ENCODE measurements around the gene ELMO2.

ELMO2 gene

DNA sequence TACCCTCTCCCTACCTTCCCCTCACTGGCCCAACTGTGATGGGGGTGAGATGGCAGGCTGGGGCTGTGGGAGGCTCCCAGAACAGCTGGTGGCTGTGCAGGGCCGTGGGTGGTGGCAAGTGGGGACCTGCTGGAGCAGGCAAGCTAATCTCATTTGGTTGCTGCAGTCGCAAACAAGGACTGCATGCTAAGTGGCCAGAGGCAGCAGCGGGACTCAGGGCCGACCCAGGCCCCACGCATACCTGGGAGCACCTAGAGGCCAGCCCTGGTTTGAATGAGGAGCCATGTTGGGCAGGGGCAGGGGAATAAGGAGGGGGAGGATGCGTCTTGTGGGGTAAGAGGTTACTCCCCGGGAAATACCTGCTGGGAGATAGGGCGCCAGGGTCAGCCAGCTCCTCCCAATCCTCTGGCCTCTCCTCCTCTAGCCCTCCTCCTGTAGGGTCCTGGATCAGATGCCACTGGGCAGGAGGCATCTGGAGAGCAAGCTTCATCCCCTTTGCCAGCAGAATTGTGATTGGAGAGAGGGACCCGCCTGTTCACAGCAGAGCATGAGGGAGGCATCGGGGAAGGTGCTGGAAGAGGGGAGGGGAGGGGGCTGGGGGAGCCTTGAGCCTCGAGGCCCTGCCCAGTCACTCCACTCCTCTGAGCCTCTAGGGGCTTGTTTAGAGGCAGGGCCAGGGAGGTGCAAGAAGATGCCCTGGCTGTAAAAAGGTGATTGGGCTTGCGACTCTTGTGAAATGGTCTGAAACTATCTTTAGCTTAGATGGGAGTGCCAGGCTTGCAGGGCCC lies 73.8 kb downstream of the ELMO2 start:
- DNase-seq (ENCODE audit: low read depth, low spot score) = no peak

GRCh38 chr20:46331611-46332361 lies 74.6 kb downstream of the ELMO2 start:
- DNase-seq (ENCODE audit: low read depth, low spot score) = no peak

DNA sequence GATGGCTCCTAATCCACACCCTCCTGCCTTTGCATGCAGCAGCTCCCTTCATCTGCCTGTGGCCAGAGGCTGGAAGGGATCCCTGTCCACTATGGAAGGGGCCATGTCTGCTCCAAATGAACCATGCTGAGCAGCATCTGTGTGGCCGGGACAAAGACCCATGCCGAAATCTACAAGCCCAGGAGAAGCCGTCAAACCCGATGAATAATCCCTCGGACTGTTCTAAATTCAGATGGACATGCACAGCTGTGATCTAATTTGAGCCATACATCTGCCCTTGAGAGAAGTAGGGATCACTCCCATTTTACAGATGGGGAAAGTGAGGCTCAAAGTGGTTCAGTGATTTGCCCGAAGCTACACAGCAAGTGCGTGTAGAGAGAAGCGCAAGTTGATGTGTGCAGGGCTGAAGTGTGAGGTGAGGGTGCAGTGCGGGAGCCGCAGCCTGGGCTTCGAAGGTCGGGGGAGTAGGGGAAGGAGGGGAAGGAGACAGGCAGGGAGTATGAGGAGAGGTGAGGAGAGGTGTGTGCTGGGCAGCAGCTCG lies 75.5 kb downstream of the ELMO2 start:
- no peak for DNase-seq (ENCODE audit: low read depth, low spot score)

GRCh38 chr20:46330072-46330763 lies 76.2 kb downstream of the ELMO2 start:
- DNase-seq (ENCODE audit: low read depth, low spot score) = no peak

DNA sequence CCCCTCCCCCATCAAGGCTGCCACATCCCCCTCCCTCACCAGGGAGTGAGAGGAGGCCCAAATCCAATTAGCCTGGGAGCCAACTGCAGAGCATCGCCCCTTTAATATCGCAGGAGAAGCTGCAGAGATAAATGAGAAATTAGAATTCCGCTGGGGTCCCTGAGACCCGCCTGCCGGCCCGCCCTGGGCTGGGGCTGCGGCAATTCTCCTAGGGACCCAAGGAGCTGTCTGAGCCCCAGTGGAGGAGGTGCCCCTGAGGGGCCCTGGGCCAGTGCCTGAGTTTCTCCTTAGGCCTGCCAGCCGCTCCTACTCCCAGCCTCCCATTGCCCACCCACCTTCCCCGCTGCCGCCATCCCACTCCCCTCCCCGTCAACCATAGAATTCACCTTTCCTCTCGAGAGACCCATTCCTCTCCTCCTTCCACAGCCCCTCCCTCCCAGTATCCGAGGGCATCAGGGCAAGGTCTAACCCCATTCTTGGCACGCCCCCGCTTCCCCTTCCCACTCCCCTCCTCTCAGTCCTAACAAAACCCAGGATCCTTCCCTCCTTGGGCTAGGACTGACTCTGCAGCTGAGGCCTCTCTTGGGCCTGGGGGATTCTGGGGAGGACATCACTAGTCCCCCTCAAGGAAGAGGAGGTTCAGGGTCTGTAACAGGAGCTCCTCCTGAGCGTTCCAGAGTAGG lies 78.1 kb downstream of the ELMO2 start:
- no peak for DNase-seq (ENCODE audit: low read depth, low spot score)

- DNase-seq (ENCODE audit: low read depth, low spot score) = no peak
These were observed 78.9 kb downstream of the ELMO2 start for GRCh38 chr20:46327557-46327956.

DNA sequence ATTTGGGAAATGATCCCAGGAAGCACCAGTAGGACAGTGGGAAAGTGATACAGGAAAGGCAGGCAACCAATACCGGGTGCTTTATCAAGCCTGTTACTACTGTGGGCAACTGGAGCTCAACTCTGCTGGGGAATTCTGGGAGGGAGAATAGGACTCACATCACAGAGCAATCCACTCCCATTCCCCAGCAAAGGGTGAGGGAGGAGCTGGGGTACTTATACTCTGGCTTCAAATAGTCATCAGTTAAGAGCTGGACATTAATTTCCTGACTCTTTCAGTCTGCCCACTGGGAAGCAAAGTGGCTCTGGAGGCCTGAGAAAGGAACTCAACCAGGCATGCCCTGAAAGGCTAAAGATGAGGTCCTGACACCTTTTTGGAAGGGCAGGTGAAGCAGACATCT lies 80.6 kb downstream of the ELMO2 start:
- DNase-seq (ENCODE audit: low read depth, low spot score) = no peak

DNA sequence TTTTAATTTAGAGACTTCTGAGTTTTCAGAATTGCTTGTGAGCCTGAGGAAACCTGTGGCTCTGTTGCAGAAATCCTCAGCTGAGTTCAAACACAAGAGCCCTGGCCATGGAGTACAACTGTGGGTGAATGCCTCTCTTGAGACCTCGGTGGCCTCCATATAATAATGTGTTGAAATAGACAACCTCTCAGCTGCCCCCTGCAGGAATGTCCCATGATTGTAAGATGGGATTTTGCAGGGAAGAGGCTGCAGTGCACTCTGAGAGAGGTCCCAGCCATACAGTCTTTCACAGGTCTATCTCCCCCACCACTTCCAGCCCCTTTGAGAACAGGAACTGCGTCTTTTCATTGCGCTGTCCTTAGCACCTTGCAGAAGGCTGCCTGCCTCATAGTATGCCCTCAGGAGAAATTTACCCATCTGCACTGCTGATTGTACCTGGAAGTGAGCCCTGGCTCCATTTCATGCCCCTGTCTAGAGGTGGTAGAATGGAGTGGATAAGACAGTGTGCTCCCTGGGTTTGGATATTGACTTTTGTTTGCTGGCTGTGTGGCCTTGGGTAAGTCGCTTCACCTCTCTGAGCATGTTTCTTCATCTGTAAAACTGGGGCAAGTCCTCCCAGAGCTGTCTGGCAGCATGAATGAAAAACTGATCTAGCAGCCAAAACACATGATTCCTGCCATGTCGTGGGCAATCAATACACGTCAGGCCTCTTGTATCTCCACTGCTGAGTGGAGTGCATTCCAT lies 81.3 kb downstream of the ELMO2 start:
- DNase-seq (ENCODE audit: low read depth, low spot score) = peak; percentile 45

DNA sequence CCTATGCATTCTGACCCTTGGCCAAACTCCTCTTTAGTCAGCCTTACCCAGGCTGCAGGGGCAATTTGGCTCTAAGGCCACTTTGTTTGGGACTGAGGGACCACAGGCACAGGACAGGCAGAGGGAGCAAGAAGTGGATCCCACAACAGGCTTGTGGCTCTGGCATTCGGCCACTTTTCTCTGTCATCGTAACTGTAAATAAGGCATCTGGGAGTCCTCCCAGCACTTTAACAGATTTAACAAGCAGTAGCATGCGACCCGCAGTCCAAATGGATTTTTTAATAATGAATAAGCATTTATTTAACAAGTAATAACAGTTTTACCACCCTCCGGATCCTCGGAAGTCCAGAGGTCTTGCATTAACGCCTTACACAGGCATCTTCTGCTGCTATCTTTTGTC lies 82.0 kb downstream of the ELMO2 start:
- no peak for DNase-seq (ENCODE audit: low read depth, low spot score)

GRCh38 chr20:46323557-46323956 lies 82.9 kb downstream of the ELMO2 start:
- no peak for DNase-seq (ENCODE audit: low read depth, low spot score)

DNA sequence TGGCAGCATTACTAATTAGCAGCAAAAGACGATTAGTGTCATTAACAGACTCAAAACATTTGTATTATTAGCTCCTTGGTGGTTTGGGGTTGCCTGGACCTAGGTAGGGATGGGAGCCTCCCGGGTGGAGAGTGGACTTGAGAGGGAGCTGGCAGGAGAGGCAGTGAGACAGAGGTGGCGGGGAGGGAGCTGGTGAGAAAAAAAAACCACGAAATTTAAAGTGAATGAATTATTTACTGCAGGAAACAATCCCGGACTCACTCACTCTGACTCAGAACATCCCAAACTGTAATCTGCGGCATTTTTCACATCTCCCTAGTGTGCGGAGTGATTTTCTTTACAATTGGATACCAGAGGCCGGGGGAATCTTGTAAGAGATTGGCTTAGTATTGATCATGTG lies 83.8 kb downstream of the ELMO2 start:
- DNase-seq (ENCODE audit: low read depth, low spot score) = no peak

DNA sequence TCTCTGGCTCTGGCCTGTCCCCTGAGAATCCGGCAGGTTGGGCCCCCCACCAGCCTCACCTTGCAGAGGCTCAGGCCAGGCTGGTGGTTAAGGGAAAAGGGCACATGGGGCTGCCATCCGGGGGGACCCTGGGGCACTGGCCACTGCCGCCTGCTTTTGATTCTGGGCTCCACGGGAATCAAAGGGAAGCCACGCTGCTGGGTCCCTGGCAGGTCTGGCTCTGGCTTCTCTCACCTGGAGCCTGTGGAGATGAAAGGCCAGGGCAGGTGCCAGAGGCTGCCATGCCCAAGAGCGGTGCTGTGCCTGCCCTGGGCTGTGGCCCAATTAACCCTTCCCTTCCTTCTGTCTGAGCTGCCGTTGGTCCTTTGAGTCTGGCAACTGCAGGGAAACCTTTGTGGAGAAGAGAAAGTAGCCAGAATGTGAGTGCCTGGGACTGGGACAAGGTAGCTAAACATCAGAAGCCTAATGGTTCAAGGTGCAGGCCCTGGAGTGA lies 88.7 kb downstream of the ELMO2 start:
- DNase-seq (ENCODE audit: low read depth, low spot score) = no peak

DNA sequence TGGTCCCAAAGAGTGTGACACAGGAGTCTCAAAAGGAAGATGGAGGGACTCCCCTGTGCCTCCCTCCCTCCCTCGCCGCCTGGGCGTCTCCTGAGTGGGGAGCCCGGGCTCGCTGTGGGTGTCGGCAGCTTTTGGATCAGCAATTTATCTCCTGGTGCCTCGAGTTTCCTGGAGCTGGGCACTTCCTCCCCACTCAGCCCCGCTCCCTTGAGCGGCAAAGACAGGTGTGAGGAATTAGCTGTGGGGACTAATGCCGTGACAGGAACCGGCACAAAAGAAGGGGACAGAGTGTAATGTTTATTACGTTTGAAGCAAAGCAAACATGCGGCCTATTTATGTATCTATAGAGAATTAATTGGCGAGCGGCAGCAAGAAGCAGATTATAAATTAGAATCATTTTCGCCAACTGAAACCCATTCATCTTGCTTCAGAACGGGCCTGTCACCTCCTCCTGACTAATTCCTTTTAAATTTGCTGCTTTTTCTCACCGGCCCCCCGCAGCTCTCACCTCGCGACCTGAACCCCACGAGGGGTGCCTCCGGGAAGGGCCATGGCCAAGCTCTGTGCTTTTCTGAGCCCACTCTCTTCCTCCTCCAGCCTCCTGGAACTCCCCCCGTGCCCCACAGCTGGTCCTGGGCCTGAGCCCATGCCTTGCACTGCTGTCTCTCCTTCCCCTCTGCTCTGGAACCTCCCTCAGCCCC lies 89.3 kb downstream of the ELMO2 start:
- DNase-seq (ENCODE audit: low read depth, low spot score) = no peak
